ENCODE data around the gene LST1. TPM values are rescaled to one million over a fixed set of nuclear protein-coding genes. Genes with fewer than 3 reads are reported as not detected.
A peak's percentile ranks its signal among the peaks of the same experiment; 100 is the strongest.

The LST1 gene
- total RNA-seq, 1 experiment from 2014 or later, result not detected

GRCh38 chr6:31580807-31581433 is 5.2 kb upstream of the LST1 start:
- Histone ChIP-seq H3K4me1 (ENCODE audit: control insufficient read depth, insufficient read depth, low read length) (peaks cover 22% of the 10 kb centered on the region), H3K36me3 (ENCODE audit: control insufficient read depth, insufficient read depth, low read length) (no peaks in the 10 kb centered on the region), H3K27me3 (ENCODE audit: control insufficient read depth, insufficient read depth, low read length) (no peaks in the 10 kb centered on the region), H3K9me3 (ENCODE audit: control insufficient read depth, insufficient read depth, low read depth, low read length) (no peaks in the 10 kb centered on the region), H3K4me3 (ENCODE audit: low read depth in 2 of 2, low read length in 2 of 2) (peak overlapping the region; percentile 78 to 80), H3K27ac (ENCODE audit: low read length) (peak overlapping the region; percentile 84)
- DNase-seq (ENCODE audit: low read depth, low spot score) (no peak), ATAC-seq (peak; percentile 92)
- no TSS peak for BruUV-seq (replicated peaks)
- TF ChIP-seq POLR2AphosphoS5 (IDR thresholded peaks at IDR 0.05; ENCODE audit: low read depth, low read length), result no peak; the same call in 1 of the 2 replicates
- TF ChIP-seq, protein P1, sequence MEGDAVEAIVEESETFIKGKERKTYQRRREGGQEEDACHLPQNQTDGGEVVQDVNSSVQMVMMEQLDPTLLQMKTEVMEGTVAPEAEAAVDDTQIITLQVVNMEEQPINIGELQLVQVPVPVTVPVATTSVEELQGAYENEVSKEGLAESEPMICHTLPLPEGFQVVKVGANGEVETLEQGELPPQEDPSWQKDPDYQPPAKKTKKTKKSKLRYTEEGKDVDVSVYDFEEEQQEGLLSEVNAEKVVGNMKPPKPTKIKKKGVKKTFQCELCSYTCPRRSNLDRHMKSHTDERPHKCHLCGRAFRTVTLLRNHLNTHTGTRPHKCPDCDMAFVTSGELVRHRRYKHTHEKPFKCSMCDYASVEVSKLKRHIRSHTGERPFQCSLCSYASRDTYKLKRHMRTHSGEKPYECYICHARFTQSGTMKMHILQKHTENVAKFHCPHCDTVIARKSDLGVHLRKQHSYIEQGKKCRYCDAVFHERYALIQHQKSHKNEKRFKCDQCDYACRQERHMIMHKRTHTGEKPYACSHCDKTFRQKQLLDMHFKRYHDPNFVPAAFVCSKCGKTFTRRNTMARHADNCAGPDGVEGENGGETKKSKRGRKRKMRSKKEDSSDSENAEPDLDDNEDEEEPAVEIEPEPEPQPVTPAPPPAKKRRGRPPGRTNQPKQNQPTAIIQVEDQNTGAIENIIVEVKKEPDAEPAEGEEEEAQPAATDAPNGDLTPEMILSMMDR (IDR thresholded peaks at IDR 0.05), result peak; percentile 99
- 0 out of 4 replicates have a peak, but pooled peaks of 1 of the 2 experiments have one; percentile 8 for TF ChIP-seq REST (IDR thresholded peaks at IDR 0.05; ENCODE audit: insufficient read depth in 1 of 2, low read depth in 2 of 2, low read length in 1 of 2)
- TF ChIP-seq TCF7L2 (IDR thresholded peaks at IDR 0.05; ENCODE audit: low read depth, low read length), result no peak
- peak; percentile 47; the same call in 1 of the 2 replicates for TF ChIP-seq SIN3A (IDR thresholded peaks at IDR 0.05; ENCODE audit: borderline replicate concordance, insufficient read depth, low read depth, low read length)
- CTCF ChIA-PET, result interaction anchor here (0.6 to 3.0 kb wide), 6 partner anchors 11 to 56 kb away, joined by 3 to 22 read pairs (median 10); partner anchors contain the start of genes ATP6V1G2, NCR3 and NFKBIL1
- intact Hi-C loops (cut with micrococcal nuclease; ENCODE audit: unreplicated experiment), result loop anchor here (2.0 kb wide), 1 partner anchor 16 kb away; no protein-coding TSS in a partner anchor
- in situ Hi-C loops (cut with HindIII; ENCODE audit: low pct_unique_long_range_greater_than_20kb, low sequenced_read_pairs), result no loop called here
- POLR2A ChIA-PET, result interaction anchor here (1.1 kb wide), 1 partner anchor 69 kb away, joined by 4 read pairs; no protein-coding TSS in a partner anchor

DNA sequence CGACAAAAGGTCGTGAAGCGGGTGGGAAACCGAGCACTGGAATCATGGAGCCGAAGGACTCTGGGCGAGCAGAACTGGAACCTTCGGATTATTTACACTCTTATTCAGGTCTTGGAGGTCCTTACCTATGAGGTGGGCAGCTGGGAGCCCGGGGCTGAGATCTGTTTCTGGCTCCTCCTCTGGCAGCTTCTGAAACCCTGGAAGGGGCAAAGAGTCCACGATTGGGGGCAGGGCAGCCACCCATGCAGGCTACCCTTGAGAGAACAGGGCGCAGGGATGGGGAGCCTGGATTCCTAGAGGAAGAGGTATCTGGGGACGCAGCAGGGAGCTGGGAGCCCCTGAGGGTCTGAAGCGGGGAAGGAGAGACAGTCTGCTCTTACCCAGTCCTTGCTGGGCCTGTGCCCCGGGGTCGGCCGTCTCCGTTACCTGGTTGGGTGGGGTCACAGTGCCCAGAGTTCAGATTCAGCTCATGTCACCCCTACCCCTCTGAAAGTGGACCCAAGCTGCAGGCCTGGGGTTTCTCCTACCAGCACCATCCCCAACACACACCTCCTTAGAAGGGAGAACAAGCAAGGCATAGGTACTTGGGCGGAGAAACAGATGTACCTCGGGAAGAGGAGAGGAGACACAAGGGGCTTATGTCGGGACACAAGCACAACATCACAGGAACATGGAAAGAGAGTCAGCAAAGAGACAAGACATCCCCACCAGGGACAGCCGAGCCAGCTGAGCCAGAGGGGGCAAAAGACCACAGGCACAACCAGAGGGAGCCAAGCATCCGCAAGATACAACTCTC is 4.4 kb upstream of the LST1 start:
- no peak for DNase-seq (ENCODE audit: low read depth, low spot score)
- Histone ChIP-seq H3K27me3 (ENCODE audit: control insufficient read depth, insufficient read depth, low read length) (no peaks in the 10 kb centered on the region), H3K4me1 (ENCODE audit: control insufficient read depth, insufficient read depth, low read length) (peaks cover 22% of the 10 kb centered on the region), H3K4me3 (ENCODE audit: low read depth in 2 of 2, low read length in 2 of 2) (peak overlapping the region; percentile 78 to 80), H3K27ac (ENCODE audit: low read length) (peak overlapping the region; percentile 84), H3K9me3 (ENCODE audit: control insufficient read depth, insufficient read depth, low read depth, low read length) (no peaks in the 10 kb centered on the region), H3K36me3 (ENCODE audit: control insufficient read depth, insufficient read depth, low read length) (no peaks in the 10 kb centered on the region)
- TF ChIP-seq TCF7L2 (IDR thresholded peaks at IDR 0.05; ENCODE audit: low read depth, low read length), result no peak
- TF ChIP-seq POLR2AphosphoS5 (IDR thresholded peaks at IDR 0.05; ENCODE audit: low read depth, low read length), result no peak; the same call in 1 of the 2 replicates
- no peak for TF ChIP-seq SIN3A (IDR thresholded peaks at IDR 0.05; ENCODE audit: borderline replicate concordance, insufficient read depth, low read depth, low read length)
- TF ChIP-seq, protein P1 (IDR thresholded peaks at IDR 0.05), result no peak
- no peak for TF ChIP-seq REST (IDR thresholded peaks at IDR 0.05; ENCODE audit: insufficient read depth in 1 of 2, low read depth in 2 of 2, low read length in 1 of 2)
- ChIA-PET POLR2A (no interaction called here), CTCF (interaction anchor here (3.0 kb wide), 1 partner anchor 16 kb away, joined by 22 read pairs; no protein-coding TSS in a partner anchor)
- peak; percentile 4; the same call in 1 of the 2 replicates for ATAC-seq
- intact Hi-C loops (cut with micrococcal nuclease; ENCODE audit: unreplicated experiment) (loop anchor here (2.0 kb wide), 1 partner anchor 15 kb away; no protein-coding TSS in a partner anchor), in situ Hi-C loops (cut with HindIII; ENCODE audit: low pct_unique_long_range_greater_than_20kb, low sequenced_read_pairs) (no loop called here)
- no TSS peak for BruUV-seq (replicated peaks)
